Activated gamma-delta T cell (primary cell): ENCODE results near the gene LGALS9.

Source experiments
- DNase-seq: peaks from one replicate; lab custom pipeline; 2025; lab: John Stamatoyannopoulos, UW
- total RNA-seq, 2 donors: gene quantifications; one replicate each; lab custom pipeline; 2026; lab: John Stamatoyannopoulos, UW

LGALS9 gene
- total RNA-seq, result 3.0 to 8.0 reads per million in 2 donors

GRCh38 chr17:27630607-27631410 is at the start of gene LGALS9:
LGALS9 (plus strand) TSS chr17:27631188; CDS start chr17:27631266, 78 bp downstream.
- no peak for DNase-seq

GRCh38 chr17:27582696-27583095 is 48.3 kb upstream of the LGALS9 start:
- no peak for DNase-seq

GRCh38 chr17:27585153-27585681 is 45.8 kb upstream of the LGALS9 start:
- no peak for DNase-seq

DNA sequence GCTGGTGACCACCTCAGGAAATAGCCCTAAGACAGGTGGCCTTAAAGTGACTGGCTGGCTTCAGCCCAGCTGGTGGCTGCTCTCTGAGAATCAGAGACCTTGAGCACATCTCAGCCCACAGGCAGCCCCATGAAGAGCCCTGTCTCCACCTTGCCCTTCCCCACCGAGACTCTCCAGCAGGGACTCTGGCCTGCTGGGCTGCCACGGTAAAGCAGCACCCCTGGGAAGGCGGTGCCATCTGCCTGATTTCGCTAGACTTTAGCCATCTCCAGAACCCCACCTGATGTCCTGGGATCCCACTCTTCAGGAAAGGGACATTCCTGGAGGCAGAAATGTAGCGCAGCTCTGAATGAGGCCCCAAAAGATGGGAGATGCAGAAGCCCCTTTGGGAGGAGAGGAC is 45.2 kb upstream of the LGALS9 start:
- DNase-seq, result no peak

DNA sequence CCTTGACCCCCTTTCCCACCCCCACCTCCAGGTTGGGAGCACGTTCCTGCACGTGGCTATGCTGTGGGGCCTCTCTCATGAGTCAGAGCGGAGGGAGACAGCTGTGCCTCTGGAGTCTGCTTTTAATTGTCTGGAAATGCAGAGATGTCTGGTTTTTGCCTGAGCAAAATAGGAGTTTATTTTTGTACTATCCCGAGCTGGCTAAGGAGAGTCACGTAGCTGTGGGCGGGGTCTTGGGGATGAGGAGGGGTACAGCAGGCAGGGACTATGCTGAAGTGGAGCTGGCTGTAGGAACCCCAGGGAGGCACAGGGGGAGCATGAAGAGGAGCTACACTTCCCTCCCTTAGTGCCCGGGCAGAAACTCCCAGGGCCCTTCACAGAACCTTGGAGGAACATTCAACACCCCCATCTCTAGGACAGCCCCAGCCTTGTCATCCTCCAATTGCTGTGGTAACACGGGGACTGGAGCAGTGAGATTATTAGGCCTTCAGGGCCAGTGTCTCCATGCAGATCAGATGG is 44.7 kb upstream of the LGALS9 start:
- DNase-seq, result no peak

DNA sequence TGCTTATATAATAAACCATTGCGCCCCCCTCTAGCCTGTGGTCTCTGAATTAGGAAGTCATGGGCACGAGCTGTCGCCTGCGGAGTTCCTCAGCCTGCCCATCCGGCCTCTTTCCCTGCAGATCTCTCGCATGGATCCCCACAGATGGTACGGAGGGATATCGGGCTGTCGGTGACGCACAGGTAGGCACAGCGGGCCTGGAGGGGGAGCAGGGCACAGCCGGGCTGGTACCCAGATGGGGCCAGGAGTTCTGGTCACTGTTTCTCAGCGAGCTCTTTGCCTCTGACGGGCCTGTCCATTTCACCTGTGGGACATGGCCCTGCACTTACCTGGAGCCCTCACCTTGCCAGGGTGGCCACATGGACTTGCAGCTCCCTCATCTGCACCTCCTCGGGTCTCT is 42.6 kb upstream of the LGALS9 start:
- no peak for DNase-seq

DNA sequence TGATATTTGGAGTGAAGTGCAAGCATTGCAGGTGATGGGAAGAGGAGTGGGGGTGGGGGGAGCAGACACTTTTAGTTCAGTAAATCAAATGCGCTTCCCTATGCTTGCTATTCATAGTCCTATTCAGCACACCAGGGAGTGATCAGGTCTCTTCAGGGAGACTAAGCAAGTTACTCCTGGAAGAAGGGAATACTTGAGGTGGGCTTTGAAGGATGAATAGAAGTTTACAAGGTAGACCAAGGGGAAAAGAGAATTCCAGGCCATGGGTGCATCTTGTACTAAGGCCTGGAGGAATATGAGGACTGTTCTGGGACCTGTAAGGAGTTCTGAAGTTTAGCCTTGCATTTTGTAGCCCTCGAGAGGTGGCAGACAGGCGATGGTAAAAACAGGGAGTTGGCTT is 40.1 kb upstream of the LGALS9 start:
- DNase-seq, result no peak

DNA sequence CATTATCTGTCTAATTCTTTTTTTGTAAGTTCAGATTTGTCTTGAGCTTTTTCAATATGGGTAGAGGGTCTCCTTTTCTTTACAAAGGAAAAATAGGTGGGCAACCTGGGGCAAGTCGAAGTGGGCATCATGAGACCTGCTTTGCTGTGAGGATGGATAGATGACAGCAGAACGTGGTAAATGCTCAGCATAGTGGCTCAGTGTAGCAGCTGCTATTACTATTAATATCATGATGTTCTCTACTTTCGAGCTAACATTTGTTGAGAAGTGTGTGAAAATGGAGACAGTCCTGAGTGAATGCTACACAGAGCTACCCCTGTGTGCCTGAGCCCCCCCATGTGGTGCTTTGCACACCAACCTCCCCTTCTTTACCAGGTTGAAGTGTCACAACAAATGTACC is 39.0 kb upstream of the LGALS9 start:
- no peak for DNase-seq

GRCh38 chr17:27593232-27593856 is 37.6 kb upstream of the LGALS9 start:
- DNase-seq, result no peak

- no peak for DNase-seq
These were observed 37.1 kb upstream of the LGALS9 start for GRCh38 chr17:27593857-27594255.

- DNase-seq, result no peak
These were observed 35.8 kb upstream of the LGALS9 start for GRCh38 chr17:27595208-27595607.

DNA sequence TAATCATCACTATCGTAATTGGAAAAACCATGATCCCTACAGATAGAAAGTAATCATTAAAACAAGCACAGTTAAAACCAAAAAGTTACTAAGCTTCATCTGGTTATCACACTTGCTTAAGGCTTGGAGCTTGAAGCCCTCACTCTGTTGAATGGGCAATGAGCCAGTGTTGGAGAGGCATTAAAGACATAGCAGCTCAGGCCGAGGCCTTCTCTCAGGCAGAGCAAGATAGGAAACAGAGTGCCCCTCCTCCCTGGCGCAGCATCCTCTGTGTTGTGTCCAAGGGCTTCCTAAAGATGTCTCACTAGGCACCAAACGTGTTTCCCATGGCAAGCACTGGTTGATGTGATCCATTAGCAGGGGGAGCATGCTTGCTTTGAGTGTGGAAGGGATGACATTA is 34.9 kb upstream of the LGALS9 start:
- DNase-seq, result no peak

DNA sequence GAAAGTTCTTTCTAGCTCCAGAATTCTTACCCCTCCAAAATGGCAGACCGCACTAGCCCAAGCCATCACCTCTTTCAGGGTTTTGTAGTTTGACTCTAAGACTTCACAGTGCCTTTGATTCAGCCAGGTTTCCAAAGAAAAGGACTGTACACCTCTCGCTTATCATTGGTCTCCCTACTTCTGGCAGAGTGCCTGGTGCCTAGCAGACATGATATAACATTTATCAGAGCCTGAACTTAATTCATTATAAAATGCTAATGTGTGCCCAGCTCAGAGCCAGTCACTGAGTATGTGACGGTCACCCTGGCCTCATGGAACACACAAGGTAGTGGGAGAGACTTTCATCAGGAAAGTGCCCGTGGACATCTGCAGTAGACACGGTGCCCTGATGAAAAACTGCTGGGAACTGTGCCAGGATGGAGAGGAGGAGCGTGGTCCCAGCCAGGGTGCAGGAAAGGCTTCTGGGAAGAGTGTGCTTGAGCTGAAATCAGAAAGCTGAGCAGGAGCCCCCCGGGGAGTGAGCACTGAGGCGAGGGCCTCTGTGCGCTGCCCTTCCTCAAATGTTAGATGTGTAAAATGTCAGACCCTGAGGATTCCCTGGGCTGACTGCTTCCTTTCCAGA is 34.3 kb upstream of the LGALS9 start:
- no peak for DNase-seq

DNA sequence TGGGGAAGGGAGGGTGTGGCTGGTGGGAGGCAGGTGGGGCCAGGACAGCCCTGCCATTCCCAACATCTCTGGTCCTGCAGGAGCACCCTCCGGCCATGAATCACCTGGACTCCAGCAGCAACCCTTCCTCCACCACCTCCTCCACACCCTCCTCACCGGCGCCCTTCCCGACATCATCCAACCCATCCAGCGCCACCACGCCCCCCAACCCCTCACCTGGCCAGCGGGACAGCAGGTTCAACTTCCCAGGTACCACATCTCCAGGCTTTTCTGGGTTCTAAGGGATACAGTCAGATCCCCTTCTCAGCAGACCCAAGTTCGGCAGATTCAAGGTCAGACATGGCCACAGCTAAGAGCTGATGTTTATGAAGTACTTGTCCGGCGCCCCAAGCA is 33.8 kb upstream of the LGALS9 start:
- no peak for DNase-seq

DNA sequence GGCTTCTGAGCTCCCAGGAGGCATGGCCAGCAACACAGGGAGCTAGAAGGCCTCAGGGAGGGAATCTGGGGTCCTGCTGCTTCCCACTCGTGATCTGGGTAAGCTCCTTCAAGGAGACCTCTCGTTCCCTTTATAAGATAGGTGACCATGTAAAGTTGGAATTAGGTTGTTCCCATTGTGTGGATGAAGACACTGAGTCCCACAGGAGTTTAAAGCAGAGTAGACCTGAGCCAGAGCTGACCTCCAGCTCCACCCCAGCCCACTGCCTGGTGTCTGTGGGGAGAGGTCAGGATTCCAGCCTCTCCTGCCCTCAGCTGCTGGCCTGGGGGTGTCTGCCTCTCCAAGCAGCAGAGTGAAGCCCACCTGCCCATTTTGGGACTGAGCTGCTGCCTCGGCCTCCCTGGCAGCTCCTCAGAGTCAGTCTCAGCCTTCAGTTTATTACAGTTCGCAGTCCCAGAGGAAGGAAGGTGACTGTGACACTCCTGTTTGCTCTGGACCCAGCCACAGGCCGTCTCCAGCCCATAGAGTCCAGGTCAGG is 33.1 kb upstream of the LGALS9 start:
- no peak for DNase-seq

GRCh38 chr17:27598337-27599050 is 32.5 kb upstream of the LGALS9 start:
- no peak for DNase-seq

DNA sequence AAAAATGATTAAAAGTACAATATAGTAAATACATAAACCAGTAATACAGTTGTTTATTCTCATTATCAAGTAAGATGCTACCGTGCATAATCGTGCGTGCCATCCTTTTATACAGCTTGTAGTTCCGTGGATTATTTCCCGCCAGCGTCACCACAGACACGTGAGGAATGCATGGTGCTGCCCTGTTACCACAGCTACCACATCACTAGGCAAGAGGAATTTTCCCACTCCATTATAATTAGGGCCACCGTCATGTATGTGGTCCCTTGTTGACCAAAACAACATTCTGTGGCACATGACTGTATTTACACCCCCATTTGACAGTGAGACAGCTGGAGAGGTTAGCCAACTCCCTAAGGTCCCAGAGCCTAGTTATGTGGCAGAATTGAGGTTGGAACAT is 30.5 kb upstream of the LGALS9 start:
- DNase-seq, result no peak

DNA sequence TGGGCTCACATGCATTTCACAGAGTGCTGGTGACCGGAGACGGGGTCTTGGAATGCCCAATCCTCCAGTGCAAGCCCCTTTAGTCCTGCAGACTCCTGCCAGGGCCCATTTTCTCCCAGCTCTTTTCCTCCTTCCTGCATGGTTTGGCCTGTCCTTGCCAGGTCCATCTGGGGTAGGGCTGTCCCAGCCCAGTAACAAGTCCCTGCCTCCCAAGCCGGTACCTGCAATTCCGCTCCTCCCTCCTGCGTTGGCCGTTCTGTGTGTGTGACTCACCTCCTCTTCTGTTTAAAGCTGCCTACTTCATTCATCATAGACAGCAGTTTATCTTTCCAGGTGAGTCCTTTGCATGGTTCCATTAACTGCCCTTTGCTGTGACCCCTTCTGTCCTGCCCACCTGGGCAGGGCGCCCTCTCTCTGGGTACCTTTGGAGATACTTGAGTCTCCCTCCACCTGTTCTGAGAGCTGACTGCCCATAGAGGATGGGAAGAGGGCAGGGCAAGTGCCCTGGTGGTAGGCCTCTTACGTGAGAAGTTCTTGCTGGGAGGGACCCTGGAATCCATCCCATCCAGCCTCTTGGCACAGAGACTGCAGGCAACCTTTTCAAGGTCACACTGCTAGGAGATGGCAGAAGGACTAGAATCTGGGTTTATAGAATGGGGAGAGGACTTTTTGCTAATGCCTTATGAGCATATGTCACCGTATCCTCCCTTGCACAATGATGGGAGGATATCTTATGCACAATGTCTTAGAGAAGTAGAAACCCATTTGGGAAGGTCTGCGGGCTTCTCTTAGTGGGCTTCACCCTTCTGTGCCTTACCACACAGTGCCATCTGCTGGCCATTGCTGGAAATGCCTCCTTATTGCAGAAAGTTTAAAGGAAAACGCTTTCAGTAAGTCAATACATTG is 29.7 kb upstream of the LGALS9 start:
- DNase-seq, result no peak

GRCh38 chr17:27601975-27602302 is 29.0 kb upstream of the LGALS9 start:
- DNase-seq, result no peak

- no peak for DNase-seq
These were observed 28.1 kb upstream of the LGALS9 start for GRCh38 chr17:27602721-27603420.
